AG04449 (cell line): ENCODE measurements around the gene SERPINB3.

ENCODE experiments used
- CTCF ChIA-PET: fragments of 350-600 bp; formaldehyde crosslinking; extraction: SDS; loops from one replicate; lab custom pipeline; 2021; ENCODE audit warnings: antibody characterized with exemption; lab: Yijun Ruan, JAX
- POLR2A ChIA-PET: fragments of 400-600, 350-600 bp; formaldehyde crosslinking; extraction: SDS; loops from one replicate; lab custom pipeline; 2020; ENCODE audit warnings: antibody characterized with exemption, inconsistent platforms; lab: Yijun Ruan, JAX
- DNase-seq: peaks from one replicate; pipeline ENCODE4 v3.0.0-alpha.2; 2010; ENCODE audit warnings: low read depth, low spot score
- H3K4me3 ChIP-seq: 2 replicates; pipeline ENCODE4 v1.5.1; 2011; ENCODE audit warnings: low read depth, mild to moderate bottlenecking, control low read depth, low read length
- TF ChIP-seq, protein P1 (sequence below): IDR thresholded peaks from one replicate; pipeline ENCODE4 v1.5.1; 2011; ENCODE audit warnings: mild to moderate bottlenecking, moderate library complexity, low read length, control low read depth, inconsistent platforms; ENCODE audit not compliant: insufficient read depth; ENCODE audit errors: missing control alignments

The SERPINB3 gene

DNA sequence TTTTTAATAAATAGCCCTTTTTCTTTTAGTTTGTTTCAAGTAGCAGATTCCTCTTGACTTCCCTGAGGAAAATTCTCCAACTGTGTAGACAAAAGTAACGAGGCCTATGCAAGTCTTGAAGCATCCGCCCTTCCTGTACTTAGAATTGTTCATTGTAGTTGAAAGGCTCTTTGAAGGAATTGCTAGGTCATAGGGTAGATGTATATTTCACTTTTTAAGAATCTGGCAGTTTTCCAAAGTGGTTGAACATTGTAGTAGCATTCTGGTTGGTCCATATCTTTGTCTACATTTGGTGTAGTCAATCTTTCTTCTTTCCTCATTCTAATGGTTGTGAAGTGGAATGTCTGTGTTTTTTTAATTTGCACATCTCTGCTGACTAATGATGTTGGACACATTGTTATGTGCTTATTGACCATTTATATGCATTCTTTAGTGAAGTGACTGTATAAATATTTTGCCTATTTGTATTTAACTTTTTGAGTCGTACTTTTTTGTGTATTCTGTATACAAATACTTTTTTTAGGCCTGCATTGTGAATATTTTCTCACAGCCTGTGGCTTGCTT is 35.5 kb upstream of the SERPINB3 start:
- POLR2A ChIA-PET, result no interaction called here
- CTCF ChIA-PET, result no interaction called here
- DNase-seq, result peak; percentile 24
- TF ChIP-seq, protein P1, sequence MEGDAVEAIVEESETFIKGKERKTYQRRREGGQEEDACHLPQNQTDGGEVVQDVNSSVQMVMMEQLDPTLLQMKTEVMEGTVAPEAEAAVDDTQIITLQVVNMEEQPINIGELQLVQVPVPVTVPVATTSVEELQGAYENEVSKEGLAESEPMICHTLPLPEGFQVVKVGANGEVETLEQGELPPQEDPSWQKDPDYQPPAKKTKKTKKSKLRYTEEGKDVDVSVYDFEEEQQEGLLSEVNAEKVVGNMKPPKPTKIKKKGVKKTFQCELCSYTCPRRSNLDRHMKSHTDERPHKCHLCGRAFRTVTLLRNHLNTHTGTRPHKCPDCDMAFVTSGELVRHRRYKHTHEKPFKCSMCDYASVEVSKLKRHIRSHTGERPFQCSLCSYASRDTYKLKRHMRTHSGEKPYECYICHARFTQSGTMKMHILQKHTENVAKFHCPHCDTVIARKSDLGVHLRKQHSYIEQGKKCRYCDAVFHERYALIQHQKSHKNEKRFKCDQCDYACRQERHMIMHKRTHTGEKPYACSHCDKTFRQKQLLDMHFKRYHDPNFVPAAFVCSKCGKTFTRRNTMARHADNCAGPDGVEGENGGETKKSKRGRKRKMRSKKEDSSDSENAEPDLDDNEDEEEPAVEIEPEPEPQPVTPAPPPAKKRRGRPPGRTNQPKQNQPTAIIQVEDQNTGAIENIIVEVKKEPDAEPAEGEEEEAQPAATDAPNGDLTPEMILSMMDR, result no peak
- H3K4me3 ChIP-seq, result no peak overlapping the region

DNA sequence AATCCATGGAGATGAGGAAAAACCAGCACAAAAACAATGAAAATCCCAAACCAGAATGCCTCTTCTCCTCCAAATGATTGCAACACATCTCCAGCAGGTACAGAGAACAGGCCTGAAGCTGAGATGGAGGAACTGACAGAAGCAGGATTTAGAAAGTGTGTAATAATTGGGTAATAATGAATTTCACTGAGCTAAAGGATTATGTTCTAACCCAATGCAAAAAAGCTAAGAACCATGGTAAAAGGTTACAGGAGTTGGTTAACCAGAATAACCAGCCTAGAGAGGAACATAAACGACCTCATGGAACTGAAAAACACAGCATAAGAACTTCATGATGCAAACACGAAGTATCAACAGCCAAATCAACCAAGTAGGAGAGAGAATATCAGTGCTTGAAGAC is 27.4 kb upstream of the SERPINB3 start:
- DNase-seq, result no peak
- no peak overlapping the region for H3K4me3 ChIP-seq
- ChIA-PET POLR2A (no interaction called here), CTCF (no interaction called here)
- TF ChIP-seq, protein P1, result no peak

DNA sequence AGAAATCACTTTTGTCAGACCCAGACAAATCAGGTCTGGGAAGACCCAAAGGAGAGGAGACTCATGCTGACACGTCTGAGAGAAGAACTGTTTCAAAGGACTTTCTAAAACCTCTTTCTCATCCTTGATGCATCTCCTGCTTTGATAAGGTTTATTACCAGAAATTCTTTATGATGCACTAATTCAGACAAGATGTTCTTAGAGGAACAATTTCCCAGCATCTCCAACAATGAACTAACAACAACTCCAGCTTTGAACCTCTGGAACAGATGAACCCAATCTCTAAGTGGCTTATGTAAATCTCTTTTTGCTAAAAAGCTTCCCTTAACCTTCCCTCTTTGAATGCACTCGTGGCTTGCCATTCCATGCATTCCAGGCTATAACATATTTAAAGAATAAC is 25.2 kb upstream of the SERPINB3 start:
- ChIA-PET POLR2A (no interaction called here), CTCF (interaction anchor here (0.9 to 1.8 kb wide), 2 partner anchors 168 to 175 kb away, joined by 3 to 6 read pairs; no protein-coding TSS in a partner anchor)
- DNase-seq, result peak; percentile 14
- TF ChIP-seq, protein P1, result no peak
- no peak overlapping the region for H3K4me3 ChIP-seq

DNA sequence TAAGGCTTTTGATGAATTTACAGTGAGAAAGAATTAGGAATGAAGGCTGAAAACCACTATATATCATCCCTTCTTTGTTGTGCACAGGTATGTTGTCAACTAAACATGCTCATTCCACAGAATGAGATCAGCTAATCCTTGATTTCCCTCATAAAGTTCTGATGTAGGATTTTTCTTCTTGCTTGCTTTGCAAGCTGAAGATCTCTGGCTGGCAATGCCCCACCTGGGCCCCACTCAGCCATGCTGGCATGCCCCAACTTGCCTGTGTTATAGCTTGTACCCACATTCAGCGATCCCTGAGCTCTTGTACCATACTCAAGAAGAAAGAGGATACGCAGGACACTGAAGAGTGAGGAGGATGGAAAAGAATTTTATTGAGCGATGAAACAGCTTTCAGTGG is 23.0 kb upstream of the SERPINB3 start:
- H3K4me3 ChIP-seq, result no peak overlapping the region
- ChIA-PET CTCF (interaction anchor here (1.2 to 1.6 kb wide), 2 partner anchors 14 to 57 kb away, joined by 3 to 4 read pairs; no protein-coding TSS in a partner anchor), POLR2A (no interaction called here)
- TF ChIP-seq, protein P1, result no peak
- DNase-seq, result no peak

DNA sequence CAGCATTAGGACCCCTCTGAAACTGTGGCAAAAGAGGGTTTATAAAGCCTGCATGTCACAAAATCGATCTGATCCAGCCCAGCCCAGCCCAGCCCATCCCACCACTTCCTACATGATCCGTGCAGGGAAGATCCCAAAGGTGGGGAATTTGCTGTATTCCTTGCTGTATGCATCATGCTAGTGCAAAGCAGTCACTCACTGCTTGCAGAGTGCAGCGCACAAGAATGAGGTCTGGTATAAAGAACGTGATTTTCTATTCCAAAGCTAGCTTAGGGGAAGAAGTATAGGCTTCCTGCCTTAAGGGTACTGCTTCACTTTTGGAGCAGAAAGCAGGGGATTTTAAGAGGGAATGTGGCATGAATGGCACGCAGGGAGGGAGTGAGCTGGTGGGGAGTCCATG is 22.2 kb upstream of the SERPINB3 start:
- POLR2A ChIA-PET, result no interaction called here

DNA sequence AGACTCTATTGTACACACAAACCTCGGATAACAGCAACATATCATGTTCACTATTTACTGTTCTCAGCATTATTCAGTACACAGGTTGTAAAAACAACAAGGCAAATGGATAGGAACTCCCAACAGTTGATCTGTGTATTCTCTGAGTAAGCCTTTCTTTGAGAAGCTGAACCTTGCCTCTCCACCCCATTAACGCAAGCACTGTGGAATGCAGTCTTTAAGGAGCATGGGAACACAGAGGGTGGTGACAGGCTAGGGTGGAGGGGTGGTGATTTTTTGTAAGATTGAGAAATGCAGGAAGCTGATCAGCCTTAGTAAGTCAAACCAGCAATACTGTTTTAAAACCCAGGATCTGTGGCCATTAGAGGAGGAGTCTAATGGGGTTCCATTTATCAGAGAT is 21.5 kb upstream of the SERPINB3 start:
- peak; percentile 96 for DNase-seq
- ChIA-PET POLR2A (no interaction called here), CTCF (interaction anchor here (0.8 to 1.3 kb wide), 3 partner anchors 33 to 173 kb away, joined by 3 read pairs; no protein-coding TSS in a partner anchor)
- no peak overlapping the region for H3K4me3 ChIP-seq
- TF ChIP-seq, protein P1, result no peak

More for the DNA sequence above, 22.2 kb upstream of the SERPINB3 start:
- TF ChIP-seq, protein P1, result no peak
- CTCF ChIA-PET, result interaction anchor here (0.8 to 1.3 kb wide), 3 partner anchors 33 to 173 kb away, joined by 3 read pairs; no protein-coding TSS in a partner anchor
- no peak for DNase-seq
- H3K4me3 ChIP-seq, result no peak overlapping the region
